Ovary (tissue), 3 donors: ENCODE results near the gene DSCAML1.

Experiments used
- EP300 ChIP-seq: sonication (generic); formaldehyde crosslinking; IDR thresholded peaks from one replicate; pipeline ENCODE4 v1.6.1; 2017; ENCODE audit warnings: antibody characterized with exemption
- POLR2A ChIP-seq: fragments of 450-650 bp; IDR thresholded peaks from one replicate; pipeline ENCODE4 v1.6.1; 2017; ENCODE audit warnings: antibody characterized with exemption, mild to moderate bottlenecking, moderate library complexity
- TF ChIP-seq, protein P1 (sequence below), 3 donors: fragments of 450-650 bp in 2 of 3; fragments of 200-600 bp in 1 of 3; IDR thresholded peaks; one replicate each; pipeline versions ENCODE4 v1.5.1 to v1.8.0; 2016 to 2022; ENCODE audit warnings: antibody characterized with exemption in 3 of 3, mild to moderate bottlenecking in 1 of 3
- donor health status: DM: no; HTN: no; CAD: no.

DNA sequence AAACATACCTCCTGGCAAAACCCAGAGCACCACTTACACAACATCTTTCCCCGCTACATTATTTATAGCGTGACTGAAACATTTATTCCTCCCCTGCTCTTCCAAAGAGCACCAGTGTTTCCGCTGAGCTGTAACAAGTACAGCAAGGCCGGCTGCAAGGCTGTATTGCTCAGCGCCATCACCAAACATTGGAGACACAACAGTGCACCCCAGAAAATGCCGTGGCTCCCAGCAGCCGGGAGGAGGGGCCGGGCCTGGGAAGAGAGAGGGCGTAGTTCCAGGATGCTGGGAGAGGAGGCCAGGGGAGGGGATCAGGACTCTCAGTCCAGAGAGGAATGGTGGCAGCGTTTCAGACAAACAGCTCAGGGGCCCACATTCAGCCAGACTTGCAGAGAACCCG is 133.2 kb downstream of the DSCAML1 start:
- TF ChIP-seq, protein P1, sequence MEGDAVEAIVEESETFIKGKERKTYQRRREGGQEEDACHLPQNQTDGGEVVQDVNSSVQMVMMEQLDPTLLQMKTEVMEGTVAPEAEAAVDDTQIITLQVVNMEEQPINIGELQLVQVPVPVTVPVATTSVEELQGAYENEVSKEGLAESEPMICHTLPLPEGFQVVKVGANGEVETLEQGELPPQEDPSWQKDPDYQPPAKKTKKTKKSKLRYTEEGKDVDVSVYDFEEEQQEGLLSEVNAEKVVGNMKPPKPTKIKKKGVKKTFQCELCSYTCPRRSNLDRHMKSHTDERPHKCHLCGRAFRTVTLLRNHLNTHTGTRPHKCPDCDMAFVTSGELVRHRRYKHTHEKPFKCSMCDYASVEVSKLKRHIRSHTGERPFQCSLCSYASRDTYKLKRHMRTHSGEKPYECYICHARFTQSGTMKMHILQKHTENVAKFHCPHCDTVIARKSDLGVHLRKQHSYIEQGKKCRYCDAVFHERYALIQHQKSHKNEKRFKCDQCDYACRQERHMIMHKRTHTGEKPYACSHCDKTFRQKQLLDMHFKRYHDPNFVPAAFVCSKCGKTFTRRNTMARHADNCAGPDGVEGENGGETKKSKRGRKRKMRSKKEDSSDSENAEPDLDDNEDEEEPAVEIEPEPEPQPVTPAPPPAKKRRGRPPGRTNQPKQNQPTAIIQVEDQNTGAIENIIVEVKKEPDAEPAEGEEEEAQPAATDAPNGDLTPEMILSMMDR (IDR thresholded peaks at IDR 0.05) = no peak
- no peak for TF ChIP-seq EP300
- TF ChIP-seq POLR2A = no peak
